Measurements from ENCODE around the gene LIN7C.

GRCh38 chr11:27512238-27512637 is 5.7 kb upstream of the LIN7C start:
- TF ChIP-seq POLR2AphosphoS5 (IDR thresholded peaks at IDR 0.05): no peak
- TF ChIP-seq CTCF (IDR thresholded peaks at IDR 0.05): no peak

Measured in sigmoid colon (tissue), 4 donors.